H9 (cell line): ENCODE measurements around the gene SPEG. TPM values are rescaled to one million over a fixed set of nuclear protein-coding genes. Genes with fewer than 3 reads are reported as not detected.

Experiments used
- DNase-seq: peaks from one replicate; pipeline ENCODE4 v3.0.0-alpha.2; 2017
- H2AFZ ChIP-seq: one replicate; pipeline ENCODE4 v1.6.1; 2013; ENCODE audit warnings: mild to moderate bottlenecking, low read length, control low read depth, moderate library complexity
- H2AK5ac ChIP-seq: 2 replicates; pipeline ENCODE4 v1.6.1; 2013; ENCODE audit warnings: low read length, control low read depth, mixed read lengths; ENCODE audit not compliant: insufficient read length
- H2BK120ac ChIP-seq: one replicate; pipeline ENCODE4 v1.6.1; 2013; ENCODE audit warnings: low read depth, mild to moderate bottlenecking, low read length, control low read depth, inconsistent platforms; ENCODE audit not compliant: poor library complexity, severe bottlenecking
- H2BK12ac ChIP-seq: 2 replicates; pipeline ENCODE4 v1.6.1; 2013; ENCODE audit warnings: low read length, control low read depth, mixed read lengths, low read depth; ENCODE audit not compliant: insufficient read length
- H2BK15ac ChIP-seq: 2 replicates; pipeline ENCODE4 v1.6.1; 2013; ENCODE audit warnings: low read depth, low read length, control low read depth
- H2BK20ac ChIP-seq: one replicate; pipeline ENCODE4 v1.6.1; 2013; ENCODE audit warnings: low read depth, mild to moderate bottlenecking, low read length, control low read depth, inconsistent platforms; ENCODE audit not compliant: poor library complexity, severe bottlenecking
- H2BK5ac ChIP-seq: 2 replicates; pipeline ENCODE4 v1.6.1; 2013; ENCODE audit warnings: low read length, control low read depth, mixed read lengths; ENCODE audit not compliant: insufficient read length
- H3K14ac ChIP-seq: 2 replicates; pipeline ENCODE4 v1.6.1; 2013; ENCODE audit warnings: low read length, control low read depth; ENCODE audit not compliant: insufficient read depth
- H3K18ac ChIP-seq: 2 replicates; pipeline ENCODE4 v1.6.1; 2013; ENCODE audit warnings: low read depth, mild to moderate bottlenecking, mixed read lengths, low read length, control low read depth; ENCODE audit not compliant: insufficient read length
- H3K23ac ChIP-seq: 2 replicates; pipeline ENCODE4 v1.6.1; 2013; ENCODE audit warnings: low read length, control low read depth, mixed read lengths, low read depth; ENCODE audit not compliant: insufficient read length
- H3K23me2 ChIP-seq: 2 replicates; pipeline ENCODE4 v1.6.1; 2013; ENCODE audit warnings: low read depth, mild to moderate bottlenecking, mixed read lengths, low read length, control low read depth; ENCODE audit not compliant: insufficient read length, poor library complexity, severe bottlenecking
- H3K27ac ChIP-seq: 2 replicates; pipeline ENCODE4 v1.5.1; 2013; ENCODE audit warnings: low read length, control low read depth, mixed read lengths, low read depth; ENCODE audit not compliant: insufficient read length
- H3K27me3 ChIP-seq: 2 replicates; pipeline ENCODE4 v1.6.1; 2013; ENCODE audit warnings: low read length, control low read depth, inconsistent platforms; ENCODE audit not compliant: insufficient read depth
- H3K4ac ChIP-seq: 2 replicates; pipeline ENCODE4 v1.6.1; 2013; ENCODE audit warnings: low read depth, mild to moderate bottlenecking, control low read depth, inconsistent platforms, low read length, moderate library complexity
- H3K4me1 ChIP-seq: 2 replicates; pipeline ENCODE4 v1.6.1; 2013; ENCODE audit warnings: low read length, control low read depth, inconsistent platforms; ENCODE audit not compliant: insufficient read depth
- H3K4me2 ChIP-seq: 2 replicates; pipeline ENCODE4 v1.6.1; 2013; ENCODE audit warnings: low read length, control low read depth, mixed read lengths; ENCODE audit not compliant: insufficient read length, insufficient read depth
- H3K56ac ChIP-seq: 2 replicates; pipeline ENCODE4 v1.6.1; 2013; ENCODE audit warnings: low read depth, mild to moderate bottlenecking, mixed read lengths, low read length, control low read depth; ENCODE audit not compliant: insufficient read length
- H3K79me1 ChIP-seq: 2 replicates; pipeline ENCODE4 v1.6.1; 2013; ENCODE audit warnings: low read depth, mild to moderate bottlenecking, moderate library complexity, low read length, control low read depth, inconsistent platforms; ENCODE audit not compliant: insufficient read depth, poor library complexity, severe bottlenecking
- H3K79me2 ChIP-seq: 2 replicates; pipeline ENCODE4 v1.6.1; 2013; ENCODE audit warnings: low read length, control low read depth, inconsistent platforms; ENCODE audit not compliant: insufficient read depth
- H3K9ac ChIP-seq: 2 replicates; pipeline ENCODE4 v1.6.1; 2013; ENCODE audit warnings: low read length, control low read depth, mixed read lengths; ENCODE audit not compliant: insufficient read length; ENCODE audit errors: extremely low read depth
- H3K9me3 ChIP-seq: one replicate; pipeline ENCODE4 v1.6.1; 2013; ENCODE audit warnings: low read depth, low read length, inconsistent platforms; ENCODE audit not compliant: control insufficient read depth
- H3T11ph ChIP-seq: one replicate; pipeline ENCODE4 v1.6.1; 2013; ENCODE audit warnings: mild to moderate bottlenecking, low read length, control low read depth, inconsistent platforms
- H4K20me1 ChIP-seq: one replicate; pipeline ENCODE4 v1.6.1; 2013; ENCODE audit not compliant: control insufficient read depth, insufficient read length, insufficient read depth
- H4K5ac ChIP-seq: 2 replicates; pipeline ENCODE4 v1.6.1; 2013; ENCODE audit warnings: low read depth, mild to moderate bottlenecking, mixed read lengths, low read length, control low read depth; ENCODE audit not compliant: insufficient read length
- H4K8ac ChIP-seq: replicated peaks from 2 replicates; pipeline ENCODE4 v1.6.1; 2013; ENCODE audit warnings: low read length, control low read depth, mixed read lengths, low read depth; ENCODE audit not compliant: insufficient read length
- H4K91ac ChIP-seq: 2 replicates; pipeline ENCODE4 v1.6.1; 2013; ENCODE audit warnings: low read depth, mild to moderate bottlenecking, moderate library complexity, mixed read lengths, low read length, control low read depth; ENCODE audit not compliant: insufficient read length
- H3K27ac Mint-ChIP-seq, 3 experiments: 2 replicates in 2 of 3; 3 replicates in 1 of 3; pipeline ENCODE4 v1.8.0; 2020 to 2021; ENCODE audit warnings: mixed read lengths in 3 of 3, mild to moderate bottlenecking in 1 of 3, moderate library complexity in 1 of 3
- H3K27me3 Mint-ChIP-seq: 2 replicates; pipeline ENCODE4 v1.8.0; 2021; ENCODE audit warnings: low read depth, mild to moderate bottlenecking, moderate library complexity, mixed read lengths
- H3K36me3 Mint-ChIP-seq, 3 experiments: 2 replicates in 2 of 3; 3 replicates in 1 of 3; pipeline ENCODE4 v1.8.0; 2020 to 2021; ENCODE audit warnings: low read depth in 3 of 3, mixed read lengths in 3 of 3; ENCODE audit not compliant: insufficient read depth in 1 of 3
- H3K4me1 Mint-ChIP-seq, 2 experiments: 2 replicates each; pipeline ENCODE4 v1.8.0; 2020; ENCODE audit warnings: mixed read lengths in 2 of 2
- H3K4me3 Mint-ChIP-seq, 2 experiments: 2 replicates in 1 of 2; 3 replicates in 1 of 2; pipeline ENCODE4 v1.8.0; 2020 to 2021; ENCODE audit warnings: mild to moderate bottlenecking in 2 of 2, mixed read lengths in 2 of 2, moderate library complexity in 1 of 2
- H3K9me3 Mint-ChIP-seq, 2 experiments: 2 replicates in 1 of 2; 3 replicates in 1 of 2; pipeline ENCODE4 v1.8.0; 2020; ENCODE audit warnings: mild to moderate bottlenecking in 2 of 2, mixed read lengths in 2 of 2, moderate library complexity in 1 of 2
- WGBS: extraction: QIAGEN DNeasy Blood & Tissue Kit; methylation state at CpG from one replicate; pipeline ENCODE4 v1.1.7; 2013; ENCODE audit warnings: missing lambda C conversion rate, low lambda C conversion rate, mixed read lengths; ENCODE audit not compliant: insufficient read length; ENCODE audit errors: extremely low coverage; 5-methylcytosine and 5-hydroxymethylcytosine counted together
- total RNA-seq: library from RNA; stranded (reverse); gene quantifications from 2 replicates; pipeline ENCODE4 v1.2.1, GENCODE V29; 2021
- TF ChIP-seq, protein P1 (sequence below): fragments of 200-600 bp; sonication (generic); conservative IDR thresholded peaks from 3 replicates; pipeline ENCODE4 v1.8.0; 2021; ENCODE audit warnings: antibody characterized with exemption, mild to moderate bottlenecking

SPEG gene
- total RNA-seq, 1 experiment from 2014 or later: 23.7 TPM

GRCh38 chr2:219491278-219491963, 56.8 kb downstream of the SPEG start:
- H3K79me1 ChIP-seq: no peaks in the 10 kb centered on the region
- no peaks in the 10 kb centered on the region for H3K79me2 ChIP-seq
- Mint-ChIP-seq H3K4me1 (peaks cover 23 to 43% of the 10 kb centered on the region in 2 experiments), H3K9me3 (no peaks in the 10 kb centered on the region; a peak in 1 of 5 replicates), H3K36me3 (no peaks in the 10 kb centered on the region), H3K4me3 (peak overlapping the region in 1 of 2 experiments; percentile 32; a peak in 1 of 5 replicates), H3K27me3 (peaks cover 55% of the 10 kb centered on the region), H3K27ac (no peak overlapping the region; a peak in 1 of 7 replicates)
- no peak overlapping the region for H2BK20ac ChIP-seq
- H4K91ac ChIP-seq: no peak overlapping the region
- H3K4me1 ChIP-seq: peaks cover 2% of the 10 kb centered on the region
- no peak overlapping the region for H3K27ac ChIP-seq
- H3K9ac ChIP-seq: no peak overlapping the region
- no peak for DNase-seq
- no peak overlapping the region for H2BK12ac ChIP-seq
- H3K27me3 ChIP-seq: peaks cover 4% of the 10 kb centered on the region; the same call in 1 of the 2 replicates
- H3K4me2 ChIP-seq: no peak overlapping the region
- no peak overlapping the region for H2BK120ac ChIP-seq
- H3K23ac ChIP-seq: no peak overlapping the region
- H2BK5ac ChIP-seq: no peak overlapping the region
- H3T11ph ChIP-seq: no peak overlapping the region
- H3K14ac ChIP-seq: no peak overlapping the region
- H2BK15ac ChIP-seq: no peak overlapping the region
- H4K8ac ChIP-seq: no peak overlapping the region
- no CpG with 5 or more reads among the region's 14 CpGs for WGBS
- no peak overlapping the region for H4K5ac ChIP-seq
- H3K9me3 ChIP-seq: no peaks in the 10 kb centered on the region
- H3K23me2 ChIP-seq: peaks cover under 1% of the 10 kb centered on the region
- H3K4ac ChIP-seq: no peak overlapping the region
- no peaks in the 10 kb centered on the region for H4K20me1 ChIP-seq
- no peak overlapping the region for H3K56ac ChIP-seq
- no peak overlapping the region for H2AK5ac ChIP-seq
- no peak overlapping the region for H2AFZ ChIP-seq
- no peak overlapping the region for H3K18ac ChIP-seq
- TF ChIP-seq, protein P1, sequence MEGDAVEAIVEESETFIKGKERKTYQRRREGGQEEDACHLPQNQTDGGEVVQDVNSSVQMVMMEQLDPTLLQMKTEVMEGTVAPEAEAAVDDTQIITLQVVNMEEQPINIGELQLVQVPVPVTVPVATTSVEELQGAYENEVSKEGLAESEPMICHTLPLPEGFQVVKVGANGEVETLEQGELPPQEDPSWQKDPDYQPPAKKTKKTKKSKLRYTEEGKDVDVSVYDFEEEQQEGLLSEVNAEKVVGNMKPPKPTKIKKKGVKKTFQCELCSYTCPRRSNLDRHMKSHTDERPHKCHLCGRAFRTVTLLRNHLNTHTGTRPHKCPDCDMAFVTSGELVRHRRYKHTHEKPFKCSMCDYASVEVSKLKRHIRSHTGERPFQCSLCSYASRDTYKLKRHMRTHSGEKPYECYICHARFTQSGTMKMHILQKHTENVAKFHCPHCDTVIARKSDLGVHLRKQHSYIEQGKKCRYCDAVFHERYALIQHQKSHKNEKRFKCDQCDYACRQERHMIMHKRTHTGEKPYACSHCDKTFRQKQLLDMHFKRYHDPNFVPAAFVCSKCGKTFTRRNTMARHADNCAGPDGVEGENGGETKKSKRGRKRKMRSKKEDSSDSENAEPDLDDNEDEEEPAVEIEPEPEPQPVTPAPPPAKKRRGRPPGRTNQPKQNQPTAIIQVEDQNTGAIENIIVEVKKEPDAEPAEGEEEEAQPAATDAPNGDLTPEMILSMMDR: no peak
